Measurements from ENCODE around the gene SLC11A2.
"Not testable (repeated sequence)": the region's sequence is repeated elsewhere in the genome, so short reads cannot be mapped to it uniquely, and the experiment has no call there.

SLC11A2 gene

GRCh38 chr12:51021694-51022093, 4.5 kb downstream of the SLC11A2 start:
- CTCF ChIA-PET, result interaction anchor here (0.5 kb wide), 1 partner anchor 589 kb away, joined by 3 read pairs; no protein-coding TSS in a partner anchor
- no peak for DNase-seq (ENCODE audit: extremely low spot score)

DNA sequence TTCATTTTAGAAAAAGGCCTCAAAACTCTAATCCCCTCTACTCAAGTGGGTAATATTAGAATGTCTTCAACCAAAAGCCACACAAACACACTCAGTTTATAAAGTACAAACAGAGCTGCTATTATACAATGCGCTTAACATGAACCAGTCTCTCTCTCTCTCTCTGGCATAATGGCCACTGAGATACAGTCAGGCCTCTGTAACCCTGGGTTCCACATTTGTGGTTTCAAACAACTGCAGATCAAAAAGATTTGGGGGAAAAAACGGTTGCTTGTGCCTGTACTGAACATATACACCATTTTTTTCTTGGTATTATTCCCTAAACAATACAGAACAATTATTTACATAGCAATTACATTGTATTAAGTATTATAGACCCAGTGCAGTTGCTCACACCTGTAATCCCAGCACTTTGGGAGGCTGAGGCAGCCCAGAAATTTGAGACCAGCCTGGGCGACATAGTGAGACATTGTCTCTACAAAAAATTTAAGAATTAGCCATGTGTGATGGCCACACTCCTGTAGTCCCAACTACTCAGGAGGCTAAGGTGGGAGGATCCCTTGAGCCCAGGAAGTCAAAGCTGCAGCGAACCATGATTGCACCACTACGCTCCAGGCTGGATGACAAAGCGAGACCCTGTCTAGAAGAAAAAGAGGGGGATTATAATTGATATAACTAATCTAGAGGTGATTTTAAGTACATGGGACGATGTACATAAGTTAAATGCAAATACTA, 5.6 kb downstream of the SLC11A2 start:
- ChIA-PET POLR2A (no interaction called here), CTCF (no interaction called here)
- no peak for TF ChIP-seq FOXM1 (IDR thresholded peaks at IDR 0.05; ENCODE audit: borderline replicate concordance)
- TF ChIP-seq HDGF (IDR thresholded peaks at IDR 0.05; ENCODE audit: borderline replicate concordance), result no peak
- no peak for TF ChIP-seq ELF4 (IDR thresholded peaks at IDR 0.05)
- TF ChIP-seq FOXK2 (IDR thresholded peaks at IDR 0.05), result no peak
- TF ChIP-seq SUZ12 (IDR thresholded peaks at IDR 0.05), result no peak
- TF ChIP-seq CTBP1 (IDR thresholded peaks at IDR 0.05; ENCODE audit: borderline replicate concordance), result no peak
- TF ChIP-seq BHLHE40 (IDR thresholded peaks at IDR 0.05; ENCODE audit: borderline replicate concordance), result no peak
- no peak for TF ChIP-seq ZNF384 (IDR thresholded peaks at IDR 0.05)
- TF ChIP-seq ARNT (IDR thresholded peaks at IDR 0.05), result no peak
- no peak for TF ChIP-seq TARDBP (IDR thresholded peaks at IDR 0.05)
- no peak for TF ChIP-seq FOXA1 (IDR thresholded peaks at IDR 0.05)
- no peak for TF ChIP-seq PKNOX1 (IDR thresholded peaks at IDR 0.05)
- no peak for TF ChIP-seq LEF1 (IDR thresholded peaks at IDR 0.05; ENCODE audit: borderline replicate concordance)
- no peak for DNase-seq (ENCODE audit: extremely low spot score)

More at GRCh38 chr12:51021694-51022093, 4.5 kb downstream of the SLC11A2 start:
- TF ChIP-seq TARDBP (IDR thresholded peaks at IDR 0.05), result no peak
- TF ChIP-seq SP1 (IDR thresholded peaks at IDR 0.05), result no peak
- TF ChIP-seq CTBP1 (IDR thresholded peaks at IDR 0.05; ENCODE audit: borderline replicate concordance), result no peak
- no peak for TF ChIP-seq HDGF (IDR thresholded peaks at IDR 0.05; ENCODE audit: borderline replicate concordance)
- TF ChIP-seq ARNT (IDR thresholded peaks at IDR 0.05), result no peak
- TF ChIP-seq FOXA1 (IDR thresholded peaks at IDR 0.05), result no peak
- TF ChIP-seq FOXM1 (IDR thresholded peaks at IDR 0.05; ENCODE audit: borderline replicate concordance), result no peak
- no peak for TF ChIP-seq PKNOX1 (IDR thresholded peaks at IDR 0.05)
- no peak for TF ChIP-seq ZNF384 (IDR thresholded peaks at IDR 0.05)
- TF ChIP-seq L3MBTL2 (conservative IDR thresholded peaks at IDR 0.05), result no peak
- TF ChIP-seq FOXK2 (IDR thresholded peaks at IDR 0.05), result no peak
- TF ChIP-seq BHLHE40 (IDR thresholded peaks at IDR 0.05; ENCODE audit: borderline replicate concordance), result no peak
- POLR2A ChIA-PET, result interaction anchor here (0.7 kb wide), 1 partner anchor 27 kb away, joined by 3 read pairs; the partner anchor contains the start of gene LETMD1

- TF ChIP-seq BHLHE40 (IDR thresholded peaks at IDR 0.05; ENCODE audit: borderline replicate concordance) (no peak), FOXA1 (IDR thresholded peaks at IDR 0.05) (no peak), L3MBTL2 (conservative IDR thresholded peaks at IDR 0.05) (no peak), FOXK2 (IDR thresholded peaks at IDR 0.05) (no peak), ZNF384 (IDR thresholded peaks at IDR 0.05) (no peak), SP1 (IDR thresholded peaks at IDR 0.05) (no peak), SUZ12 (IDR thresholded peaks at IDR 0.05) (no peak), ELF4 (IDR thresholded peaks at IDR 0.05) (no peak), NFRKB (IDR thresholded peaks at IDR 0.05) (no peak), FOXM1 (IDR thresholded peaks at IDR 0.05; ENCODE audit: borderline replicate concordance) (no peak), LEF1 (IDR thresholded peaks at IDR 0.05; ENCODE audit: borderline replicate concordance) (no peak), CTBP1 (IDR thresholded peaks at IDR 0.05; ENCODE audit: borderline replicate concordance) (no peak), PKNOX1 (IDR thresholded peaks at IDR 0.05) (no peak), HDGF (IDR thresholded peaks at IDR 0.05; ENCODE audit: borderline replicate concordance) (no peak), TARDBP (IDR thresholded peaks at IDR 0.05) (no peak), ARNT (IDR thresholded peaks at IDR 0.05) (no peak)
- POLR2A ChIA-PET, result no interaction called here
Observed at GRCh38 chr12:51019927-51020326, 6.3 kb downstream of the SLC11A2 start.

GRCh38 chr12:51018956-51019355, 7.2 kb downstream of the SLC11A2 start:
- DNase-seq (ENCODE audit: extremely low spot score), result no peak
- CTCF ChIA-PET, result no interaction called here
- no peak for TF ChIP-seq PKNOX1 (IDR thresholded peaks at IDR 0.05)
- no peak for TF ChIP-seq FOXK2 (IDR thresholded peaks at IDR 0.05)
- no peak for TF ChIP-seq LEF1 (IDR thresholded peaks at IDR 0.05; ENCODE audit: borderline replicate concordance)
- no peak for TF ChIP-seq L3MBTL2 (conservative IDR thresholded peaks at IDR 0.05)
- TF ChIP-seq SP1 (IDR thresholded peaks at IDR 0.05), result no peak
- no peak for TF ChIP-seq NFRKB (IDR thresholded peaks at IDR 0.05)
- TF ChIP-seq ZNF384 (IDR thresholded peaks at IDR 0.05), result no peak
- TF ChIP-seq CTBP1 (IDR thresholded peaks at IDR 0.05; ENCODE audit: borderline replicate concordance), result no peak
- POLR2A ChIA-PET, result no interaction called here

More at GRCh38 chr12:51019927-51020326, 6.3 kb downstream of the SLC11A2 start:
- CTCF ChIA-PET, result no interaction called here
- DNase-seq (ENCODE audit: extremely low spot score), result no peak

- CTCF ChIA-PET, result no interaction called here
- TF ChIP-seq PKNOX1 (IDR thresholded peaks at IDR 0.05) (no peak), TARDBP (IDR thresholded peaks at IDR 0.05) (no peak), ARNT (IDR thresholded peaks at IDR 0.05) (no peak), BHLHE40 (IDR thresholded peaks at IDR 0.05; ENCODE audit: borderline replicate concordance) (no peak), SUZ12 (IDR thresholded peaks at IDR 0.05) (no peak), CTBP1 (IDR thresholded peaks at IDR 0.05; ENCODE audit: borderline replicate concordance) (no peak), FOXK2 (IDR thresholded peaks at IDR 0.05) (no peak), FOXM1 (IDR thresholded peaks at IDR 0.05; ENCODE audit: borderline replicate concordance) (no peak), ELF4 (IDR thresholded peaks at IDR 0.05) (no peak), LEF1 (IDR thresholded peaks at IDR 0.05; ENCODE audit: borderline replicate concordance) (no peak), HDGF (IDR thresholded peaks at IDR 0.05; ENCODE audit: borderline replicate concordance) (no peak), NFRKB (IDR thresholded peaks at IDR 0.05) (no peak), SP1 (IDR thresholded peaks at IDR 0.05) (no peak), ZNF384 (IDR thresholded peaks at IDR 0.05) (no peak)
- no peak for DNase-seq (ENCODE audit: extremely low spot score)
- POLR2A ChIA-PET, result interaction anchor here (1.0 kb wide), 1 partner anchor 9 kb away, joined by 4 read pairs; the partner anchor contains the start of gene SLC11A2
Observed at GRCh38 chr12:51017452-51017851, 8.7 kb downstream of the SLC11A2 start.

DNA sequence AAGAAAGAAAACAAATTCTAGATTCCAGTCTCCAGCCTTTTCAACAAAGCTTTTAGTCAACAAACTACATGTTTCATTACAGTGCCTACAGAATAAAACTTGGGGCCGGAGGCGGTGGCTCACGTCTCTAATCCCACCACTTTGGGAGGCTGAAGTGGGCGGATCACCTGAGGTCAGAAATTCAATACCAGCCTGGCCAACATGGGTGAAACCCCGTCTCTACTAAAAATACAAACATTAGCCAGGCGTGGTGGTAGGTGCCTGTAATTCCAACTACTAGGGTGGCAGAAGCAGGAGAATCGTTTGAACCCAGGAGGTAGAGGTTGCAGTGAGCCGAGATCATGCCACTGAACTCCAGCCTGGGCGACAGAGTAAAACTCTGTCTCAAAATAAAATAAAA, 11.7 kb downstream of the SLC11A2 start:
- DNase-seq (ENCODE audit: extremely low spot score); CTCF ChIA-PET: not testable (repeated sequence)
- POLR2A ChIA-PET, result interaction anchor here (1.0 kb wide), 1 partner anchor 68 kb away, joined by 3 read pairs; no protein-coding TSS in a partner anchor

Data from HEK293T (cell line).